Smooth muscle cell of the brain vasculature (primary cell): ENCODE data around the gene KSR2.
"Not testable (repeated sequence)": the region's sequence is repeated elsewhere in the genome, so short reads cannot be mapped to it uniquely, and the experiment has no call there.

Experiments
- DNase-seq: peaks from one replicate; pipeline ENCODE4 v3.0.0-alpha.2; 2012; ENCODE audit warnings: low read depth, low spot score

Gene KSR2

DNA sequence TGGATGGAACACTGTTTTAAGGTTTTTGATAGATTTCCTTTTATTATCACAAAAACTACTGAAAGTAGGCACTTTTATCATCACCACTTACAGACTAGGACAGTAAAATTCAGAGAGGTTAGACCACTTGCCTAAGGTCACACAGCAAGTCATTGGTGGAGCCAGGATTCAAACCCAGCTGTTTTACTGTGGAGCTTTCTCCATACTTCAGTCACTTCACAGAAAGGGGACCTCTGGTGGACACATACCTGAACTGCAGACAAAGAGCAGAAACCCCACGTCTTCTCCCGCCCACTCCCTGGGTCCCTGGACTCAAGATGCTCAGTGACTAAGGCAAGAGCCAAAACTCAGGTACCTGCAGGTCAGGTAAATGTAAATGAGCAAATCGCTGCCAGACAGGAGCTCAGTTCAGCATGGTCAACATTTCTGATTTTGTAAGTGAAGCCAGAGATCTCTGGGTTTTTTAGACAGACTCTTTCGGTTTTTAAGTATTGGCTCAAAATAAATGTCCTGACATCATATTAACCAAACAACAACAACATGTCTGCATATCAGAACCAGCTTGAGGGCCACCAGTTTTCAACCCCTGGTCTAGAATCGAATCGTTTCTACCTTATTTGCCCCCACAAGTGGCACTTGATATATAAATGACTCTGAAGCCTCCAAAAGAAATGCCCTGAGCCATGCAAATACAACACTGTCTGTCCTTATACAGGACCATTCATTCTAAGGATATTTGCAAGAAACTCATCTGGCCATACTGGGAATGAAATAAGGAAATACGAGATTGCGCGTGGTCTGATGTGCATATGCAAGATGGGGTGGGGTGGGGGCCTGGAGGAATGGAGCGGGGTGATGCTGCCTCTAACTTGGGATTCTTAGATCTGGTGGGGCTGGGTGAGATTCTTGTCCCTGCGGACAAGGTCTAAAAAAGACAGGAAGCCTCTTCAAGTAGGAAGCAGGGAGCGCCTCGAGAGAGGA, 110.9 kb downstream of the KSR2 start:
- no peak for DNase-seq

DNA sequence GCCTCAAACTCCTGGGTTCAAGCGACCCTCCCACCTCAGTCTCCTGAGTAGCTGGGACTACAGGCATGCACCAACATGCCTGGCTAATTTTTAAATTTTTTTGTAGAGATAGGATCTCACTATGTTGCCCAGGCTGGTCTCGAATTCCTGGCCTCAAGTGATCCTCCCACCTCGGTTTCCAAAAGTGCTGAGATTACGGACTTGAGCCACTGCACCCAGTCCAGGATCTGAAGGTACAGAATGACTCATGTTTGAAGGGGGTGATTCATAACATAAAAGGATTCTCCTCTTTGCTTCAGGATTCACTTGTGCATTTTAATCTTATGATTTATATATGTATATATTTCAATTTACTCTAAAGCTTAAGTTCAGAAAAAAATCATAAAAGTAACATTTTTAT, 111.7 kb downstream of the KSR2 start:
- not testable (repeated sequence) for DNase-seq

DNA sequence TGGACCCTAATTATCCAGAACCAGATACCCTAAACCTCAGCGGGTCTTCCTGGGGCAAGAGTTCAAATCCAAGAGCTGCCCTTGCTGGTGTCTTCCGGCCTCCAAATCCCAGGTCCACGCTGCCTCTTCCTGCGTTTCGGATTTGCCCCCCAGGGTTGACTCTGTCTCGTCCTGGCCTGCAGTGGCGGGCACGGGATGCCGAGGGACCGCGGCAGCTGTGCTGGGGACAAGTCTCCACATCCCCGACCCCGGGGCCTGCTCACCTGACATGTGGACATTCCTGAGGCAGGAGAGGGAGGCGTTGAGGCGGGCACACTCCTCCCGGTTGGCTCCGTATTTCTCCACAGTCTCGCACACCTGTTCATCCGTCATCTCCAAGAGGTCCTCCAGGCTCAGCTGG, 113.6 kb downstream of the KSR2 start:
- DNase-seq = no peak

DNA sequence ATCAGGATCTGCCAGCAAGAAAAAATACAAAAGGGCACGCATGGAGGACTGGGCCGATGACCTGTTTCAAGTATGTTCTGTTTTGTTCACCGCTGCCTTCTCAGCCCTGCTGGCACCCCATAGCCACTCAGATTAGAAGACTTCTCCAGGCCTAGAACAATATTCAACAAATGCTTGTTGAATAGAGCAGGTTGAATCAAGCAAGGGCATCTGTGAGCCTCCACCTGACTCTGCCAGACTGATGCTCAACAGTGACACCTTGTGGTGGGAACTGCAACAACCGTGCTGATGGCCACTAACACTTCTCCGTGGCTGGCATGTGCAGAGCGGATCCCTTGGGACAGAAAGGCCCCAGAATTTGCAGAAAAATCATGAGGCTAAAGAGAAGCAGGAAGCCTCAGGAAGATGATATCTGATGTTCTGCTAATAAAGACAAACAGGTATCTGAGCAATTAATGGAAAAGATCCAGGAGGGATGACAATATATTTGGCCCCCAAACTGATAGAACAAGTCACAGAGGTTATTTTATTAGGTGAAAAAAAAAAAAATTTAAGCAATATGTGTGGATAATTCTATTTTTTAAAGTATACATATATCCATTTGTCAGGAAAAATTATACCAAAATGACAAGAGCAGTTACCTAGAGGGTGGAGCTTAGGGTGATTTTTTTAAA, 114.3 kb downstream of the KSR2 start:
- DNase-seq = no peak

DNA sequence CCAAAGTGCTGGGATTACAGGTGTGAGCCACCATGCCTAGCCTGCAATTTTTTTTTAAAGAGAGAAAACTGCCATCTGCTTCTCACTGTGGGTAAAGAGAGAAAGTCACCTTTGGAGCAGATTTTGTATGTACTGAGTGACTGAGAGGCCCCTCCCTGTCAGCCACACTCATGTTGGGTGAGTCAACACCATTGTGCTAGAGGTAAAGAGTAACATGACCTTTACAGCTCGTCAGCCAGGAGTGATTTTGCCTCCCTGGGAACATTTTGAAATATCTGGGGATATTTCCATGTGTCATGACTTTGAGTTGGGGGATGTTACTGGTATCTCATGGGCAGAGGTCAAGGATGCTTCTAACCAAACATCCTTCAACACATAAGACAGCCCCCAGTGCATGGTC, 115.2 kb downstream of the KSR2 start:
- no peak for DNase-seq

DNA sequence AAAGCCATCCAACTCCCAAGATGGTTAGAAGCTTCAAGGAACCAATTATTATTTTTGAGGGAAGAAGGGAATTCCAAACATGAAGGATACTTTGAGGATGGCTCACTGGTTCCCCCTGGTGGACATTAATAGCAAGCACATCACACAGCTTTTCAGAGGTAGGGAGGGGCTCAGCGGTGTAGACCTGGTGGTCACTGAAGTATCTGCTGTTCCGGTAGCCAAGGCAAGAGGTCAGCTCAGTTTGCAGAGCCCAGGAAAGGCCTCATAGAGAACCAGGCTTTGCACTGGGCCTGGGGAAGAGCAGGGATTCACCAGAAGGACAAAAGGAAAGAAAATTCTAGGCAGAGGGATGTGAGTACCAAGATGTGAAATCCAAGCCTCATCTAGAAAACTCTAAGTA, 118.7 kb downstream of the KSR2 start:
- no peak for DNase-seq

DNA sequence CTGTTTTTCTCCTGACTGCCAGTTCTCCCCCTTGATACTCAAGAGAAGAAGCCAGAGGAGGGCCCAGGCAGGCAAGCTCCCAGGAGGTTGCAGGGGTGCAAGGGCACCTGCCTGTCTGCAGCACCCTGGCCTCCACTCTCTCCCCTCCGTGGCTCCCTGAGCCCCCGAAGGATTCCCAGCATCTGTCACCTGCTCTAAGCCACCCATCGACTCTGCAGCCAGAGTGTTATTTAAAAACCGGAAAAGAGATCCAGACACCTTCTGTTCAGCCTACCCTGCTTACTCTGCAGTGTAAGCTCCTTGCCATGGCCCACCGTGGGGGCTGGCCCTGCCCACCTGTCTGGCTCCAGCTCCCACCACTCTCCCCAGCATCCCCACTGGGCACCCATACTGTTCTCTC, 121.4 kb downstream of the KSR2 start:
- DNase-seq = no peak

DNA sequence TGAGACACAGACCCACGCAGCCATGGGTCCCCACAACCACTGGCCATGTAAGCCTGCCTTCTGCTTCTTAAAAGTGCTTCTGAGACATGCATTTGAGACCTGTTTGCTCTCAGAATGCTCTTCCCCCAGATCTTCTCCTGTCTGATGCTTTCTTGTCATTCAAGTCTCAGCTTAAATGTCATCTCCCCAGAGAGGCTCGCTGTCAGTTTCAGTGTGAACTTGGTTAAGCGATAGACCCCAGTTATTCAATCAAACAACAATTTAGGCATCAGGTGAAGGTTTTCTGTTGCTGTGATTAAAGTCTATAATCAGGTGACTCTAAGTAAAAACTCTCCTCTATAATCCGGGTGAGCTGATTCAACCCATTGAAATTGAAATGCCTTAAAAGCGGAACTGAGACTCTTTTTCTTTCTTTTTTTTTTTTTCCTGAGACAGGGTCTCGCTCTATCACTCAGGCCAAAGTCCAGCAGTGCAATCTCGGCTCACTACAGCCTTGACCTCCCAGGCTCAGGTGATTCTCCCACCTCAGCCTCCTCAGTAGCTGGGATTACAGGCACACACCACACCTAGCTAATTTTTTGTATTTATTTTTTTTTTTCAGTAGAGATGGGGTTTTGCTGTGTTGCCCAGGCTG, 123.4 kb downstream of the KSR2 start:
- no peak for DNase-seq

DNA sequence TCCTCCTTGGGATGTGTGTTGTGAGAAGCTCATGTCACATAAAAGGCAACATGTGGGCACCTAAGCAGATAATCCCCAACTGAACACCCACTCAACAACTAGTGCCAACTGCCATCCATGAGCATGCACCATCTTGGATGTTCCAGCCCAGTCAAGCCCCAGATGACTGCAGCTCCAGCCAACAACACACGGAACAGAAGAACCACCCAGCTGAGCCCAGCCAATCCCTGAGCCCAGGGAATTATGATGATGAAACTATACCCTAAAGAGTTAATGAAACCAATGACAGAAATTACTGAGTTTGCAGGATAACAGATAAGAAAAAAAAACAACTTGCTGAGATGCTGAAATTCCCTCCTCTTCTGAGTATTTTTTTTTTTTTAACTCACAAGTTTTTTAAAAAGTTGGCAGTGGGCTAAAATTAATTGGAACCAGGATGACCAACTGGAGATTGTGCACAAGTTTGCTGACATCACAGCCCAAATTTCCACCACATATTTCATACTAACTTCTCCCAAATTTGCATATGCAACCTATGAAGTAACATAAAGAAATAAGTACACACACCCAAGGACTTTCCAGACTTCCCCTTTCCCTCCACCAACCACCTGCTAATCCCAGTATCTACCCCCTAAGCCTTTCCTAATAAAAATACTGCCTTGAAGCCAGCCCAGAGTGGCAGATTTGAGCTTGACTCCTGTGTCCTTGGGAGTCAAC, 124.5 kb downstream of the KSR2 start:
- DNase-seq = no peak

DNA sequence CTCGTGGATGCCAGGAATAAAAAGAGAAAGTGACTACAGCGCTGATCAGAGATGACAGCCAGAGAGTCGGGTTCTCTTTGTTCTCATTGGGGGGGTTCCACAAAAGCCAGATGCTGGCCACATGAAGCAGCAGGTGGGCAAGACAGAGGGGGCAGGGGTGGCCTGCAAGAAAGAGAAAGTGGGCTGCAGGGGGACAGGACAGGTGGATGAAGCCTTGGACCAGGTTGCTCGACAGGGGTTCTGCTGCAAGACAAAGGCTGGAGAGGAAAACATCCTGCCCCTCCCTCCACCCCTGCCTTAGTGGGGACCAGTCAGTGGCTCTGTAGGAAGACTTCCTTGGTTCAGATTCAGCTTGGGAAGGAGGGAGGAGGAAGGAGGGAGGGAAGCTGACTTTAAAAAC, 126.2 kb downstream of the KSR2 start:
- DNase-seq = no peak

DNA sequence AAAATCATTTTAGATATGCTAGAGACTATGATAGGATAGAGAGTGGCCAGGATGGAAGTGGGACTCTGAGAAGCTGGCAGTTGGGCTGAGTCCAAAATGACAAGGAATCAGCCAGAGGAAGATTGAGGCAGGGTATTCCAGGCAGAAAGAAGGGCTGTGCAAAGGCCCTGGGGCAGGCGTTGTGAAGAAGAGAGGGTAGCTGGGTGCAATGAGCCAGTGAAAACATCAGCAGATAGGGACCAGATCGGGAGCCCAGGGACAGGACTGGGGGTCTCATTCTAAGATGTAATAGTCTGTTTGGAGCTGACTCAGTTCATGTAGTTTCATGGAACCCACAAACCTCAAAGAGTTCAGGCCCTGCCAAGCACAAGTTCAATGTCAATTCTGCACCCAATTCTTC, 126.6 kb downstream of the KSR2 start:
- DNase-seq = no peak

DNA sequence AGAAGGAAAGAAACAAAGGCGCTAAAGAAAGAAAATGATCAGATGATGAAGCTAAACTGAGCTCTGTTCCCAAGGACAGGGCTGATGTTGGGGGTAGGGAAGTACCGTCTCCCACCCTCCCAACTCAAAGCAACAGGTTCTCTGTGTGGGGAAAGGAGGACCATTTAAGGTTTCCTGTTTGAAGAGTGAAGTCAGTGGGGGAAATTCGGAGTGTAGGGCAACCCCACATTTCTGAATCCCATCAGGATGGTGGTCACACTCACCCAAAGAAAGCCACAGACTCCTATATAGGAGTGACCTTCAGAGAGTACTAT, 131.1 kb downstream of the KSR2 start:
- no peak for DNase-seq

DNA sequence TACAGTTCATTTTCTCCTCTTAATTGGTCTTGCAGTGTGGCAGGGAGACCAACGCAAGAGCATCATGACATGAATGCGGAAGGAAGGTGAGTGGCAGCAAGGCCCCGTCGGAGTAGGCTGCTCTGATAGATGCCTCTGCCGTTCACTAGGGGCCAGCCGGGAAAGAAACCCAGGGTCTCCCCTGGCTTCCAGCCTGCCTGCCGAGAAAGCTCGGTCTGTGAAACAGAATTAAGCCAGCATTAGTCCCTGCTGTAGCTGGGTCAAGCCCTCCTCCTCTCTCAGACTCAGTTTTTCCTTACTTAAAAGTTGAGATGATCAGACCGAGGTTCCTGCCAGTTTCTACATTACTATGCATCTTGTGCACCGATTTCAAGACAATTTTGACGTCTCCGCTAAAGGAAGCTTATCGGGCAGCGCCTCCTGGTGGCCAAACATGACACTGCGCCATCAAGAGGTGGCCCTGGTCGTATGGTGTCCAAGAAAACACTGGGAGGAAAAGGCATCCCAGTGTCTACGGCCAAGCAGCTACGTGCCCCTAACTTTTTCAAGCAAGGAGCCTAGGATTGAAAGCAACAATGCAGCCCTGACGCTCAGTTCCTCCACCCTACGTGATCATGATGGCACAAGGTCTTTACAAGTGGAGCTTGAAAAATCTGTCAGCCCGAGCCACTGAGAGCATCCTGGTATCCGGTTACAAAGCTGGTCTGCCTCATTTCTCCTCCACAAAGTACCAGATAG, 131.6 kb downstream of the KSR2 start:
- peak; percentile 47 for DNase-seq

DNA sequence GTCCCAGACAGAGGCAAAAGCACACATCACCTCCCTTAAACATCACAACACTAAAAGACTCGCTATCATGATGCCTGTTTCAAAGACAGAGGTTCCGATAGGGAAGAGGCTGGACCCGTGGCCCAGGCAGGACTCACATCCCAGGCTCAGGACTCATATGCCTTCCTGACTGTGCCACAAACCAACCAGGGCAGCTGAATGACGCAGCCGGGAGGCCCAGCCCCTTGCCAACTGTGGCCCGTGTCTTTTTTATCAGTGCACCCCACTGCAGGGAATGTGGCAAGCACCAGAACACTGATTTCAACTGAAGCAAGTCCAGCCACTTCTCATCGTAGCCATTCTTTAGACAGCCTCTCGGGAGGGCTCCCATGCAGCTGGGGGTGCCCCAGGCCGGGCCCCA, 132.3 kb downstream of the KSR2 start:
- no peak for DNase-seq

DNA sequence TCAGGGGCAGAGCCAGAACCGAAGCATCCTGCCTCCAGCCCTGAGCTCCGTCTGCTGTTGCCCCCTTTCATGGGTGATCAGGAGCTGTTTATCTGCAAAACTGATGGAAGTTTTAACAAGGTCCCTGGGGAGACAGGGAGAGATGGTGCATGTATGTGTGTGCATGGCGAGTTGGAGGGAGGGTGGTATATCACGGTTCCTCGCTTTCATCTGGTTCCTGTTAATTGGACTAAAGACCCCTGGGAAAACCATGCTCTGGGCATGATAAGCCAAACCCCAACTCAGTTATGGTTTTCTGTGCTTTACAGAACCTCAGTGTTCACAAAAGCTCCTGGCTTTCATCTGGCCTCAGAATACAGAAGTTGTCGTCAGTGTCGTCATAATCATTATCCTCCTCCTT, 133.6 kb downstream of the KSR2 start:
- DNase-seq = no peak

DNA sequence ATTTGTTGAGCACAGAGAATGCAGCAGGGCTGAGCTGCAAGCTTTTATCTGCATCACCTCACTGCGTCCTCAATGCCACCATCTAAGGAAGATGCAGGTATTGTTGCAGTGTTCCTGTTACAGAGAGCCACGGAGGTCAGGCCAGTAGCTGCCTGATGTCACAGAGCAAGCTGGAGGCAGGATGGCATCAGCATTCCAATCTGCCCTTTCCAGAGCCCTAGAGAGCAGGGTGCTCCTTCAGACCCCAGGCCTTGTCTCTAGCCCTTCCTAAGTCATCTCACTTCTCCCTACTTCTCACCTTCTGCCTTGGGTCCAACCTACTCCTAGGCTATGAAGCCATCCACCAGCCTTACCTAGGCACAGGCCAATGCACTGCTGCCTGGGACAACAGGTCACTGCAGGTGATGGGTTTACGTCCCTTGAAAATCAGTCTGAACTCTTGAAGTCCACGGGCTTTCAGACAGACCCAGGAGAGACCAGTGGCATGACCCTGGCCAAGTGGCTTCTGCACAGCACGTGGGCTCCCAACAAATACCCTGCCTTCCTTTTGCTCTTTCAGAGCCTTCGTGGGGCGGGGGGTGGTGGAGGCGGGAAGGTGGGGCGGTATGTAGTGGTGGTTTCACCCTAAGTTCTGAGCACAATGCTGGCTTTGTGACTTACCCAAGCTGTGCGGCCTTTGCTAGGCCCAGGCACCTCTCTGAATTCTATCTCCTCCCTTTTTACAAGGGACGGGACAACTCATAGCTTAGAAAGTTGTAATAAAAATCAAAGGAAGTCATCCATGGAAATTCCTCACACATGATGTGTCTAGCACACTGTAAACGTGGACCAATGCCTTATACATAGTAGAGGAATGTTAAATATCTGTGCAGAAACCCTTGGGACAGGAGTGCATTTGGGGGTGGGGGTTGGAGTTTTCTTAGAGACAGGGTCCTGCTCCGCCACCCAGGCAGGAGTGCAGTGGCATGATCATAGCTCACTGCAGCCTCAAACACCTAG, 136.0 kb downstream of the KSR2 start:
- DNase-seq = no peak

DNA sequence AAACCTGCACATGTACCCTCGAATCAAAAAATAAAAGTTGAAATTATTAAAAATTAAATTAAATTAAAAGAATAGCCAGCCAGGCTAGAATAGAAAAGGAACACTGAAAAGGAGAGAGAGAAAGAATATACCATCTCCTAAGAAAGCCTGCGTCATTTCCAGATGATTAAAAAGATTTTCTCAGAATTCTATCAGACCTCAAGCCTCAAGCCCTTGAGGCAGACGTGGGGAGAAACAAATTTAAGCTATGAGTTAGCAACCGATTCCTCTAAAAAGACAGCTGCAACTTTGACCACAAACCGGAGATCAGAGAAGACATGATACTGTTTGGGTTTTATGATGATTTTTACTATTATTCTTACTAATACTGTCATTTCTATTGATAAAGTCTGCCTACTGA, 138.3 kb downstream of the KSR2 start:
- no peak for DNase-seq

DNA sequence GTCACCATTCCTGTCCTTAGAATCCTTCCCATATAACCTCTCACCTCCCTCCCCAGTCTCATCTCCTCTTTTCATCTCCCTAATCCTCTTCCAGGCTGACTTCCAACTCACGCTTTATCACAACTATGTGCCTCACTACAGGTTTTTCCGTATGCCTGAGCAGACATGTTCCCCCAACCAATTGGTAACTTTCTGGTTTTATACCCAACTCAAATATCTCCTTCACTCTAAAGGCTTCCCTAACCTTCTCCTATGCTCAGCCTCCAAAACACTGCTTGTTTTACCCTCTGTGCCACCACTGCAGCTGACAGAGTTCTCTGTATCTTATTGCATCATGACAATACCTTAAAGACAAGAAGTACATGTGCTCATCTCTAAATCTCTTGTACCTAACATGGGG, 139.7 kb downstream of the KSR2 start:
- no peak for DNase-seq

DNA sequence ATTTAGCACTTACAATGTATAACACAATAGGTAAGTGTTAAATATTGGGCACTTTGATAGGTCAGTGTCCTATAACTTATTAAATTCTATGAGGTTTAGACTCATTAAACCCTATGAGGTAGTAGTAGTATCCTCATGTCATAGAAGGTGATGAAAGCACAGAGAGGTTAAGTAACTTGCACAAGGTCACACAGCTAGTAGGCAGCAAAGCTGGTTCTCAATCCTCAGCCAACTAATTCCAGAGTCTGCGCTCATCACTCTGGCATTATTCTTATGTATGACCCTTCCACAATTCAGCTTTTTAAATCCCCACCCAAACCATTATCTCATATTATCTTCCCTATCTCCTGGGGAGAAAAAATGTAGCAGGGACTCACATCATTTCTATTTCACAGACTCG, 141.1 kb downstream of the KSR2 start:
- DNase-seq = no peak

DNA sequence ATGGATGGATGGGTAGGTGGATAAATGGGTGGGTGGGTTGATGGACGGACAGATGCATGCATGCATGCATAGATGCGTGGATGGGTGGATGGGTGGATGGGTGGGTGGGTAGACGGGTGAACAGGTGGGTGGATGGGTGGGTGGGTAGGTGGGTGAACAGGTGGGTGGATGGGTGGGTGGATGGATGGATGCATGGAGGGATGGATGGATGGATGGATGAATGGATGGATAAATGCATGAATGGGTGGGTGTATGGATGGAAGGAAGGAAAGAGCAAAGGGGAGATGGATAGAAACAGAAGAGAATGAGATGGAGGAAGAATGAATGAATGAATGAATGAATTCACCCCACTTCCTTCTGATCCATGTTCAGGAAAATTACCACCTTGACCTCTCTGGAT, 143.0 kb downstream of the KSR2 start:
- no peak for DNase-seq
